ENCODE data around the gene CLOCK. TPM values are rescaled to one million over a fixed set of nuclear protein-coding genes. Genes with fewer than 3 reads are reported as not detected.

Gene CLOCK
- total and polyA plus RNA-seq, 2 of the 13 experiments (the other 11 are each of a cell fraction or from before 2014, with no cell fraction given) = 8.8 to 13.5 TPM

DNA sequence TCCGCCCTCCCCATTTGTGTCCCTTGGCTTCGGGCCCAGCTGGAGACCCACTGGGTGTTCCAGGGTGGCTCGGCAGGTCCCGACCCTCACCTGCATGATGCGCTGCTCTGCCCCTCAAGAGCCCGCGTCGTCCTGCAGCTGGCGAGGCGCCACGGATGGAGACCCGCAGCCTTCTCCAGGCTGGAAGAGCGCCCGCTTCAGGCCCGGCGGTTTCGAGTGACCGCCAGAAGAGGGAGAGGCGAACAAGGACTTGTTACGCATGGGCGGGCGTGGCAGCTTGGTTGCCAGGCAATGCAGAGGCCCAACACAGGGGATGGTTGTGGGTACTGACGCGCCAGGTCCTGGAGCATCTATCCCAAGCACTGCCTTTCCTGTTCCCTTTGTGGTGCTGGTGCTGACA, 45.3 kb upstream of the CLOCK start, which contains the start of gene PDCL2:
Gene PDCL2, minus strand, starts transcription at position 232 of the 400 bp plus-strand sequence. Its CDS starts 136 bp downstream, at position 96.
- TF ChIP-seq SPEN (CRISPR knock-in tag; IDR thresholded peaks at IDR 0.05; ENCODE audit: low read depth) = no peak
- TF ChIP-seq ETV5 (CRISPR knock-in tag; IDR thresholded peaks at IDR 0.05; ENCODE audit: borderline replicate concordance) = no peak
- TF ChIP-seq, protein P1, sequence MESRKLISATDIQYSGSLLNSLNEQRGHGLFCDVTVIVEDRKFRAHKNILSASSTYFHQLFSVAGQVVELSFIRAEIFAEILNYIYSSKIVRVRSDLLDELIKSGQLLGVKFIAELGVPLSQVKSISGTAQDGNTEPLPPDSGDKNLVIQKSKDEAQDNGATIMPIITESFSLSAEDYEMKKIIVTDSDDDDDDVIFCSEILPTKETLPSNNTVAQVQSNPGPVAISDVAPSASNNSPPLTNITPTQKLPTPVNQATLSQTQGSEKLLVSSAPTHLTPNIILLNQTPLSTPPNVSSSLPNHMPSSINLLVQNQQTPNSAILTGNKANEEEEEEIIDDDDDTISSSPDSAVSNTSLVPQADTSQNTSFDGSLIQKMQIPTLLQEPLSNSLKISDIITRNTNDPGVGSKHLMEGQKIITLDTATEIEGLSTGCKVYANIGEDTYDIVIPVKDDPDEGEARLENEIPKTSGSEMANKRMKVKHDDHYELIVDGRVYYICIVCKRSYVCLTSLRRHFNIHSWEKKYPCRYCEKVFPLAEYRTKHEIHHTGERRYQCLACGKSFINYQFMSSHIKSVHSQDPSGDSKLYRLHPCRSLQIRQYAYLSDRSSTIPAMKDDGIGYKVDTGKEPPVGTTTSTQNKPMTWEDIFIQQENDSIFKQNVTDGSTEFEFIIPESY (CRISPR knock-in tag; IDR thresholded peaks at IDR 0.05) = peak; percentile 69; the same call in 1 of the 2 replicates
- no peak for TF ChIP-seq MBNL3 (CRISPR knock-in tag; conservative IDR thresholded peaks at IDR 0.05)
- BruUV-seq (replicated peaks) = no TSS peak
- 55% methylated on average over 8 of the region's 24 CpGs for WGBS (ENCODE audit: low lambda C conversion rate)
- Histone ChIP-seq H3K4me3 (replicated peaks in 1 of 3; ENCODE audit: insufficient read depth in 1 of 3, low read depth in 2 of 3, low read length in 3 of 3) (no peak within 1 kb of the TSS), H3K36me3 (replicated peaks in 1 of 2; ENCODE audit: control insufficient read depth in 1 of 2, insufficient read depth in 2 of 2, low read length in 2 of 2) (no peaks in the 10 kb centered on the region), H4K20me1 (ENCODE audit: insufficient read depth, low read length) (no peaks in the 10 kb centered on the region), H3K9me3 (ENCODE audit: low read length) (no peaks in the 10 kb centered on the region), H3K27me3 (ENCODE audit: control insufficient read depth in 1 of 2, insufficient read depth in 2 of 2, low read length in 2 of 2) (no peaks in the 10 kb centered on the region), H3K4me1 (ENCODE audit: insufficient read depth, low read length) (no peaks in the 10 kb centered on the region), H2AFZ (ENCODE audit: low read length) (no peak within 1 kb of the TSS), H3K27ac (ENCODE audit: extremely low read length, insufficient read depth, low read length) (no peak within 1 kb of the TSS), H3K79me2 (ENCODE audit: insufficient read depth, low read length) (no peaks in the 10 kb centered on the region), H3K4me2 (ENCODE audit: low read depth, low read length) (no peak within 1 kb of the TSS), H3K9ac (ENCODE audit: insufficient read depth, low read depth, low read length) (no peak within 1 kb of the TSS)
- ChIA-PET POLR2A (no interaction called here), CTCF (ENCODE audit: low intra/inter-chr PET ratio, low total read pairs) (no interaction called here)
- intact Hi-C loops (cut with micrococcal nuclease; ENCODE audit: unreplicated experiment) = no loop called here
- DNase-seq (ENCODE audit: low spot score) = no peak
- in situ Hi-C loops (cut with HindIII; ENCODE audit: extremely low pct_ligation_motif_present, low pct_unique_long_range_greater_than_20kb) = no loop called here
- FAIRE-seq = no peak
- no peak for ATAC-seq

DNA sequence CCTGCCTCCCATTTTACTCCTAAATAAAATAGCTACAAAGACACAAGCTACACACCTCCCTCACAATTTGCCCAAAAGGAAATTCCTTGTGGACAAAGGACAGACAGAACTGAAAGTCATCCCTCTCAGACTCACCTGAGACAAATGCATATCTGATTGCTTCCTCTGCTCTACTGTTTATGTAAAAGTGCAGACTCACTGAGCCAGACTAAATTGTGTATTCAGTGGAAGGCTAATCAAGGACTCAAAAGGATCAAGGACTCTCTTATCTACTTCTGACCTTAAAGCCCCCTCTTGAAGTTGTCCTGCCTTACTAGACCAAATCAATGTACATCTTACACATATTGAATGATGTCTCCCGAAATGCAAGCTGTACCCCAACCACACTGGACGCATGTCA, 41.5 kb upstream of the CLOCK start:
- Histone ChIP-seq H3K4me2 (ENCODE audit: low read depth, low read length) (no peak overlapping the region), H3K79me2 (ENCODE audit: insufficient read depth, low read length) (no peaks in the 10 kb centered on the region), H3K4me3 (replicated peaks in 1 of 3; ENCODE audit: insufficient read depth in 1 of 3, low read depth in 2 of 3, low read length in 3 of 3) (no peak overlapping the region), H3K27me3 (ENCODE audit: control insufficient read depth in 1 of 2, insufficient read depth in 2 of 2, low read length in 2 of 2) (no peaks in the 10 kb centered on the region), H2AFZ (ENCODE audit: low read length) (no peak overlapping the region), H3K4me1 (ENCODE audit: insufficient read depth, low read length) (no peaks in the 10 kb centered on the region), H3K27ac (ENCODE audit: extremely low read length, insufficient read depth, low read length) (no peak overlapping the region), H4K20me1 (ENCODE audit: insufficient read depth, low read length) (no peaks in the 10 kb centered on the region), H3K36me3 (replicated peaks in 1 of 2; ENCODE audit: control insufficient read depth in 1 of 2, insufficient read depth in 2 of 2, low read length in 2 of 2) (no peaks in the 10 kb centered on the region), H3K9me3 (ENCODE audit: low read length) (no peaks in the 10 kb centered on the region), H3K9ac (ENCODE audit: insufficient read depth, low read depth, low read length) (no peak overlapping the region)
- no peak for TF ChIP-seq KAT8 (CRISPR knock-in tag; IDR thresholded peaks at IDR 0.05)
- no peak for TF ChIP-seq SOX6 (IDR thresholded peaks at IDR 0.05)
- no peak for TF ChIP-seq SOX6 (CRISPR knock-in tag; IDR thresholded peaks at IDR 0.05)
- no peak for TF ChIP-seq GPN1 (CRISPR knock-in tag; IDR thresholded peaks at IDR 0.05; ENCODE audit: borderline replicate concordance)
- no peak for TF ChIP-seq ZFP36L1 (CRISPR knock-in tag; IDR thresholded peaks at IDR 0.05)
- TF ChIP-seq ZNF546 (CRISPR knock-in tag; conservative IDR thresholded peaks at IDR 0.05) = no peak
- TF ChIP-seq RAD51 (IDR thresholded peaks at IDR 0.05; ENCODE audit: borderline replicate concordance) = no peak
- no peak for TF ChIP-seq TP53 (CRISPR knock-in tag; conservative IDR thresholded peaks at IDR 0.05)
- TF ChIP-seq PHB2 (IDR thresholded peaks at IDR 0.05; ENCODE audit: partially characterized antibody) = no peak
- TF ChIP-seq, protein P2, sequence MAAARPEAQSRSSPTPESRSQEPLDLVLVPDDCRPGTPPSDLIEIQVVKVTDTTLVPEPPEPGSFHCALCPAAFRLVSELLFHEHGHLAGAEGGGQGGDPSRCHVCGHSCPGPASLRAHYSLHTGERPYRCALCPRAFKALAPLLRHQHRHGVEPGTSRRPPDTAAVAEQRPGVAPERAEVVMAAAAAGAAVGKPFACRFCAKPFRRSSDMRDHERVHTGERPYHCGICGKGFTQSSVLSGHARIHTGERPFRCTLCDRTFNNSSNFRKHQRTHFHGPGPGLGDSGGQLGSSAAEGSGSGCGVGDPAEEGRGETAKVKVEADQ (CRISPR knock-in tag; IDR thresholded peaks at IDR 0.05; ENCODE audit: borderline replicate concordance) = no peak
- 15% methylated on average over 2 of the region's 2 CpGs for WGBS (ENCODE audit: low lambda C conversion rate)
- DNase-seq (ENCODE audit: low spot score) = no peak
- in situ Hi-C loops (cut with HindIII; ENCODE audit: extremely low pct_ligation_motif_present, low pct_unique_long_range_greater_than_20kb) = no loop called here
- ChIA-PET POLR2A (no interaction called here), CTCF (ENCODE audit: low intra/inter-chr PET ratio, low total read pairs) (no interaction called here)
- FAIRE-seq = no peak
- intact Hi-C loops (cut with micrococcal nuclease; ENCODE audit: unreplicated experiment) = no loop called here
- no peak for ATAC-seq
- BruUV-seq (replicated peaks) = no TSS peak
